K562 (cell line): ENCODE results near the gene UBR1. TPM values are rescaled to one million over a fixed set of nuclear protein-coding genes. Genes with fewer than 3 reads are reported as not detected.

Experiments
- ATAC-seq: fragments of 200-7000 bp; cut with Tn5 transposase; 3 replicates; pipeline ENCODE4 v1.9.1; 2020; ENCODE audit warnings: moderate library complexity
- BruUV-seq: library from RNA; stranded (reverse); fragments of 400-500 nt; replicated peaks from 2 replicates; lab custom pipeline; 2021; lab: Mats Ljungman, UMichigan
- CTCF ChIA-PET: fragments of 300-600 bp; formaldehyde crosslinking; extraction: SDS; loops from one replicate; lab custom pipeline; 2021; ENCODE audit warnings: low intra/inter-chr PET ratio; lab: Yijun Ruan, JAX
- POLR2A ChIA-PET: fragments of 300-600, 350-650 bp; sonication (Branson Sonifier 250); formaldehyde crosslinking; extraction: SDS; loops from one replicate; lab custom pipeline; 2021; ENCODE audit warnings: antibody characterized with exemption, inconsistent platforms; lab: Yijun Ruan, JAX
- DNase-seq, 4 experiments: peaks; one replicate each; pipeline versions ENCODE4 v3.0.0 to v3.0.0-alpha.2; 2011 to 2018; ENCODE audit warnings: low spot score in 3 of 4, mixed read lengths in 3 of 4; ENCODE audit errors: extremely low read depth in 1 of 4
- FAIRE-seq: peaks from 2 replicates; lab custom pipeline; 2011; peaks lifted over from hg19 to GRCh38; lab: Jason Lieb, UNC
- H2AFZ ChIP-seq: 2 replicates; pipeline ENCODE4 v1.6.0; 2011; ENCODE audit warnings: low read depth, low read length, control low read depth, inconsistent platforms
- H3K27ac ChIP-seq: fragments of 200-600 bp; 3 replicates; pipeline ENCODE4 v1.8.0; 2011; ENCODE audit warnings: low read depth, mild to moderate bottlenecking, control low read depth, inconsistent platforms, low read length, moderate library complexity, mixed read lengths; ENCODE audit errors: extremely low read depth
- H3K27me3 ChIP-seq, 2 experiments: fragments of 300-600 bp in 1 of 2; 2 replicates in 1 of 2; 3 replicates in 1 of 2; pipeline versions ENCODE4 v1.6.0 to v1.8.0; 2011; ENCODE audit warnings: inconsistent platforms in 2 of 2, low read length in 2 of 2, mild to moderate bottlenecking in 1 of 2, mixed read lengths in 1 of 2, moderate library complexity in 1 of 2; ENCODE audit not compliant: control insufficient read depth in 2 of 2, insufficient read depth in 2 of 2
- H3K36me3 ChIP-seq: fragments of 300-600 bp; 3 replicates; pipeline ENCODE4 v1.8.0; 2011; ENCODE audit warnings: mild to moderate bottlenecking, low read length, inconsistent platforms; ENCODE audit not compliant: control insufficient read depth, insufficient read depth
- H3K4me1 ChIP-seq, 2 experiments: fragments of 200-600 bp in 1 of 2; replicated peaks in 1 of 2; 2 replicates in 1 of 2; 3 replicates in 1 of 2; pipeline versions ENCODE4 v1.5.1 to v1.8.0; 2011; ENCODE audit warnings: inconsistent platforms in 2 of 2, low read length in 2 of 2, mild to moderate bottlenecking in 1 of 2, mixed read lengths in 1 of 2, moderate library complexity in 1 of 2; ENCODE audit not compliant: control insufficient read depth in 2 of 2, insufficient read depth in 2 of 2
- H3K4me2 ChIP-seq: 2 replicates; pipeline ENCODE4 v1.6.1; 2011; ENCODE audit warnings: low read length, control low read depth, inconsistent platforms, mixed read lengths; ENCODE audit not compliant: insufficient read depth
- H3K4me3 ChIP-seq: fragments of 200-600 bp; sonication (generic), shearing (Covaris generic); 2 replicates; pipeline ENCODE4 v1.5.1; 2016; ENCODE audit warnings: control low read depth, inconsistent platforms
- H3K79me2 ChIP-seq: fragments of 200-600 bp; 3 replicates; pipeline ENCODE4 v1.8.0; 2011; ENCODE audit warnings: low read length, inconsistent platforms; ENCODE audit not compliant: control insufficient read depth, insufficient read depth
- H3K9ac ChIP-seq, 2 experiments: 2 replicates each; pipeline versions ENCODE4 v1.6.0 to v1.6.1; 2011; ENCODE audit warnings: low read depth in 2 of 2, low read length in 2 of 2, control low read depth in 1 of 2, inconsistent platforms in 1 of 2, mild to moderate bottlenecking in 1 of 2, mixed read lengths in 1 of 2; ENCODE audit not compliant: insufficient read depth in 1 of 2
- H3K9me1 ChIP-seq: one replicate; pipeline ENCODE4 v1.6.0; 2011; ENCODE audit warnings: inconsistent platforms, mild to moderate bottlenecking, low read length, moderate library complexity; ENCODE audit not compliant: control insufficient read depth, insufficient read depth
- H3K9me3 ChIP-seq: replicated peaks from 2 replicates; pipeline ENCODE4 v1.5.1; 2011; ENCODE audit warnings: low read depth, low read length, inconsistent platforms; ENCODE audit not compliant: control insufficient read depth, insufficient read depth
- H4K20me1 ChIP-seq: replicated peaks from 2 replicates; pipeline ENCODE4 v1.6.1; 2011; ENCODE audit warnings: low read length, inconsistent platforms, mixed read lengths; ENCODE audit not compliant: control insufficient read depth, insufficient read depth
- BCOR ChIP-seq: fragments of 450-650 bp; IDR thresholded peaks from 2 replicates; pipeline ENCODE4 v1.6.1; 2016
- RAD21 ChIP-seq, 2 experiments: fragments of 250-450 bp in 1 of 2; fragments of 450-650 bp in 1 of 2; sonication (Bioruptor Pico) in 1 of 2; formaldehyde crosslinking in 1 of 2; IDR thresholded peaks in 1 of 2; conservative IDR thresholded peaks in 1 of 2; 2 replicates each; pipeline versions ENCODE4 v1.4.0 to v1.8.0; 2020 to 2022; ENCODE audit warnings: mild to moderate bottlenecking in 2 of 2, moderate library complexity in 1 of 2
- RBM25 ChIP-seq: fragments of 200-400 bp; formaldehyde crosslinking; IDR thresholded peaks from 2 replicates; pipeline ENCODE4 v1.6.1; 2018; ENCODE audit warnings: low read length, low read depth, moderate library complexity; ENCODE audit not compliant: severe bottlenecking
- ZBTB43 ChIP-seq: sonication (generic); formaldehyde crosslinking; IDR thresholded peaks from 2 replicates; pipeline ENCODE4 v1.8.0; 2023; ENCODE audit warnings: mild to moderate bottlenecking, missing genetic modification reagents
- ZC3H11A ChIP-seq: IDR thresholded peaks from 2 replicates; pipeline ENCODE4 v1.6.1; 2012; ENCODE audit warnings: low read depth, low read length, improper control_type of control experiment
- ZNF121 ChIP-seq: sonication (generic); formaldehyde crosslinking; conservative IDR thresholded peaks from 2 replicates; pipeline ENCODE4 v1.8.0; 2022; ENCODE audit warnings: missing genetic modification reagents
- ZNF184 ChIP-seq: sonication (generic); formaldehyde crosslinking; IDR thresholded peaks from 2 replicates; pipeline ENCODE4 v1.5.0; 2020; ENCODE audit warnings: missing genetic modification reagents
- ZNF589 ChIP-seq: fragments of 200-800 bp; sonication (Bioruptor generic); IDR thresholded peaks from 2 replicates; pipeline ENCODE4 v1.6.1; 2016; ENCODE audit warnings: low read depth, missing genetic modification characterization, missing compliant biosample characterization
- WGBS: fragments of 100-300 bp; shearing (Covaris generic); methylation state at CpG from one replicate; pipeline ENCODE4 v1.1.6; 2016; ENCODE audit warnings: low coverage, mixed read lengths; ENCODE audit not compliant: insufficient coverage; ENCODE audit errors: missing lambda C conversion rate; 5-methylcytosine and 5-hydroxymethylcytosine counted together
- in situ Hi-C: fragments of 300-500 bp; cut with MboI; formaldehyde crosslinking; loops from 4 replicates; pipeline ENCODE4 v1.15.0; 2018; ENCODE audit warnings: inconsistent platforms, mixed read lengths
- intact Hi-C: fragments of 100-400 bp; cut with micrococcal nuclease; formaldehyde crosslinking; loops from 2 replicates; pipeline ENCODE4 v1.14.2; 2022
- polyA plus RNA-seq, 8 experiments: library from polyadenylated mRNA; depleted of rRNA in 4 of 8; stranded (reverse) in 5 of 8; unstranded in 3 of 8; fragments of >200 nt; fragmentation: Nextera tagmentation in 2 of 8; fragmentation: Illumina TruSeq in 1 of 8; extraction: Ambion mirVana in 2 of 8; extraction: Trizol in 1 of 8; gene quantifications; 2 replicates each; pipeline versions ENCODE4 v1.2.1 to v1.2.3, GENCODE V29; 2011 to 2014; ENCODE audit warnings: inconsistent platforms in 1 of 8, missing spikeins in 1 of 8
- total RNA-seq, 7 experiments: library from RNA; depleted of rRNA in 6 of 7; stranded (reverse); fragments of >200 nt in 6 of 7; fragmentation: Illumina TruSeq in 2 of 7; extraction: Trizol in 2 of 7; gene quantifications; 2 replicates each; pipeline versions ENCODE4 v1.2.1 to v1.2.3, GENCODE V29; 2011 to 2021; ENCODE audit warnings: low replicate concordance in 1 of 7

Gene UBR1
- total and polyA plus RNA-seq, 9 of the 15 experiments (the other 6 are each of a cell fraction or from before 2014, with no cell fraction given): 5.8 to 30.7 (median 15.3) TPM

- peaks cover 32% of the 10 kb centered on the region for H3K36me3 ChIP-seq
- WGBS: 100% methylated on average over 2 of the region's 4 CpGs
- ATAC-seq: no peak
- H3K9me3 ChIP-seq: no peaks in the 10 kb centered on the region
- intact Hi-C loops: no loop called here
- H3K27ac ChIP-seq: no peak overlapping the region
- peak; percentile 94 for TF ChIP-seq ZNF121 (CRISPR knock-in tag)
- peak; percentile 53 for TF ChIP-seq RBM25
- no peak for TF ChIP-seq ZBTB43 (CRISPR knock-in tag)
- peak; percentile 26; the same call in 1 of the 2 replicates for TF ChIP-seq BCOR
- H4K20me1 ChIP-seq: no peaks in the 10 kb centered on the region
- ChIA-PET CTCF (no interaction called here), POLR2A (interaction anchor here (1.4 kb wide), 1 partner anchor 13 kb away, joined by 3 read pairs; no protein-coding TSS in a partner anchor)
- H3K4me1 ChIP-seq: peaks cover 11 to 26% of the 10 kb centered on the region in 2 experiments
- H3K9ac ChIP-seq: no peak overlapping the region
- FAIRE-seq: no peak
- no peak for DNase-seq
- no peaks in the 10 kb centered on the region for H3K9me1 ChIP-seq
- H3K27me3 ChIP-seq: no peaks in the 10 kb centered on the region
- H3K4me2 ChIP-seq: no peak overlapping the region
- no peak overlapping the region for H2AFZ ChIP-seq
- in situ Hi-C loops: no loop called here
- no TSS peak for BruUV-seq
- H3K79me2 ChIP-seq: peaks cover 80% of the 10 kb centered on the region
- no peak overlapping the region for H3K4me3 ChIP-seq
Measured at GRCh38 chr15:43091859-43092258, 14.0 kb downstream of the UBR1 start.

- Histone ChIP-seq H4K20me1 (no peaks in the 10 kb centered on the region), H3K36me3 (peaks cover 61% of the 10 kb centered on the region), H2AFZ (no peak overlapping the region), H3K4me3 (no peak overlapping the region), H3K27ac (no peak overlapping the region), H3K4me1 (no peaks in the 10 kb centered on the region), H3K79me2 (peaks cover 36% of the 10 kb centered on the region), H3K9me1 (no peaks in the 10 kb centered on the region), H3K27me3 (no peaks in the 10 kb centered on the region), H3K9ac (no peak overlapping the region), H3K4me2 (no peak overlapping the region), H3K9me3 (no peaks in the 10 kb centered on the region)
- POLR2A ChIA-PET: no interaction called here
- ATAC-seq (no peak), DNase-seq (no peak), FAIRE-seq (no peak)
- no peak for TF ChIP-seq ZNF589 (CRISPR knock-in tag)
- TF ChIP-seq ZNF184 (CRISPR knock-in tag): no peak
- TF ChIP-seq RAD21 (CRISPR knock-in tag; conservative IDR thresholded peaks at IDR 0.05 in 1 of 2, IDR thresholded peaks at IDR 0.05 in 1 of 2): no peak
- no peak for TF ChIP-seq ZC3H11A
- intact Hi-C loops: no loop called here
- CTCF ChIA-PET: no interaction called here
- in situ Hi-C loops: no loop called here
- BruUV-seq: no TSS peak
- WGBS: 100% methylated on average over 1 of the region's 1 CpG
Measured at GRCh38 chr15:43086551-43086950, 19.3 kb downstream of the UBR1 start.
